HepG2 (cell line): ENCODE results near the gene OPRM1. TPM values are rescaled to one million over a fixed set of nuclear protein-coding genes. Genes with fewer than 3 reads are reported as not detected.

Experiments
- DDIT3 ChIP-seq: sonication (generic); formaldehyde crosslinking; IDR thresholded peaks from 2 replicates; pipeline ENCODE4 v1.4.0; 2020; ENCODE audit warnings: mild to moderate bottlenecking, missing genetic modification reagents
- MEF2D ChIP-seq: sonication (generic); formaldehyde crosslinking; IDR thresholded peaks from 2 replicates; pipeline ENCODE4 v1.5.1; 2020; ENCODE audit warnings: mild to moderate bottlenecking, missing genetic modification reagents
- POLR2AphosphoS2 ChIP-seq: IDR thresholded peaks from 2 replicates; pipeline ENCODE4 v1.6.1; 2011; ENCODE audit warnings: low read depth, low read length, improper control_type of control experiment
- RARG ChIP-seq: sonication (generic); formaldehyde crosslinking; IDR thresholded peaks from 2 replicates; pipeline ENCODE4 v1.4.0; 2020; ENCODE audit warnings: low read depth, mild to moderate bottlenecking, missing genetic modification reagents
- SIX1 ChIP-seq: sonication (generic); formaldehyde crosslinking; IDR thresholded peaks from 2 replicates; pipeline ENCODE4 v1.4.0; 2020; ENCODE audit warnings: missing genetic modification reagents, borderline replicate concordance
- TRIM22 ChIP-seq: fragments of 450-650 bp; IDR thresholded peaks from 2 replicates; pipeline ENCODE4 v1.6.1; 2017
- ZBTB21 ChIP-seq: sonication (generic); formaldehyde crosslinking; IDR thresholded peaks from 2 replicates; pipeline ENCODE4 v1.4.0; 2020; ENCODE audit warnings: missing genetic modification reagents
- ZNF282 ChIP-seq: fragments of 450-650 bp; IDR thresholded peaks from 2 replicates; pipeline ENCODE4 v1.6.1; 2018; ENCODE audit not compliant: partially characterized antibody
- ZNF296 ChIP-seq: sonication (generic); formaldehyde crosslinking; conservative IDR thresholded peaks from 2 replicates; pipeline ENCODE4 v1.5.0; 2020; ENCODE audit warnings: mild to moderate bottlenecking, missing genetic modification reagents
- ZNF556 ChIP-seq: sonication (generic); formaldehyde crosslinking; IDR thresholded peaks from 2 replicates; pipeline ENCODE4 v1.4.0; 2020; ENCODE audit warnings: mild to moderate bottlenecking, missing genetic modification reagents, borderline replicate concordance
- ZNF605 ChIP-seq: sonication (generic); formaldehyde crosslinking; IDR thresholded peaks from 2 replicates; pipeline ENCODE4 v1.8.0; 2022; ENCODE audit warnings: mild to moderate bottlenecking, missing genetic modification reagents
- ZNF609 ChIP-seq: sonication (generic); formaldehyde crosslinking; IDR thresholded peaks from 2 replicates; pipeline ENCODE4 v1.4.0; 2020; ENCODE audit warnings: mild to moderate bottlenecking, missing genetic modification reagents, borderline replicate concordance
- ZNF878 ChIP-seq: sonication (generic); formaldehyde crosslinking; IDR thresholded peaks from 2 replicates; pipeline ENCODE4 v1.8.1; 2023; ENCODE audit warnings: mild to moderate bottlenecking, missing genetic modification reagents, moderate library complexity
- polyA plus RNA-seq, 8 experiments: library from polyadenylated mRNA; depleted of rRNA in 3 of 8; stranded (reverse) in 7 of 8; unstranded in 1 of 8; fragments of >200 nt; fragmentation: Illumina TruSeq in 4 of 8; extraction: Trizol in 4 of 8; gene quantifications; 2 replicates each; pipeline versions ENCODE4 v1.2.1 to v1.2.3, GENCODE V29; 2011 to 2016; ENCODE audit warnings: low read depth in 4 of 8, missing spikeins in 1 of 8, mixed read lengths in 1 of 8; ENCODE audit not compliant: insufficient read depth in 1 of 8
- total RNA-seq, 5 experiments: library from RNA; depleted of rRNA; stranded (reverse); fragments of >200 nt; fragmentation: Illumina TruSeq; extraction: Trizol; gene quantifications; 2 replicates each; pipeline ENCODE4 v1.2.3, GENCODE V29; 2016; ENCODE audit warnings: low read depth in 1 of 5
- TF ChIP-seq, protein P1 (sequence below): IDR thresholded peaks from 2 replicates; pipeline ENCODE4 v1.6.1; 2016; ENCODE audit warnings: low read depth, control low read depth

The OPRM1 gene
- total and polyA plus RNA-seq, 2 of the 13 experiments (the other 11 are each of a cell fraction or from before 2014, with no cell fraction given), result not detected

DNA sequence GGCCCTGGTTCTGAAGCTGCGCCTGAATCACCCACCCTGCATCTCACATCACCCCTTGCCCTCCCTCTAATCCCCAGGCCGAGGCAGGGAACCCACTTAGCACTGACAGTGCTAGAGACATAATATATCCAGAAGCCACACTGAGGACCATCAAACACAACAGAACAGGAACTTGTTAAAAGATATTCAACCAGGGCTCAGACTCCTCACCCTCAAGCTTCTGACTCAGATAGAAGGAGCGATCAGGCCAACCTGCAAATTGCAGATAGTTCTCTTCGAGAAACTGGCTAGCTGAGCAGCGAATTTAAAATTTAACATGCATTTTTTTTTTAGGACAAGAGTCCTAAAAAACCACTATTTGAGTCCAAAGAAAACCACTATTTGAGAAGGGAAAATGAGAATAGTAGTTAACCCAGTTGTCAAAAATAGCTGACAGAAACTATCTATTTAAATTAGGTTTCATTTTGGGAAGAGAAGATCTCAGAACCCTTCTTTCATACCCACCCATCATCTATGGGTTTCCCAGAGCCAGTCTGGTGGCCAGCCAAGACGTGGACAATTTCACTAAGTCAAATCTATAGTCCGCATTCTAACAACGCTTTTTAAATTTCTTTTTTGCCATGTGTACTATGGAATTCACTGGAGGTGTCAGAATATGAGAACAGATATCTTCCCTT, 95.6 kb downstream of the OPRM1 start (continued):
- TF ChIP-seq, protein P1, sequence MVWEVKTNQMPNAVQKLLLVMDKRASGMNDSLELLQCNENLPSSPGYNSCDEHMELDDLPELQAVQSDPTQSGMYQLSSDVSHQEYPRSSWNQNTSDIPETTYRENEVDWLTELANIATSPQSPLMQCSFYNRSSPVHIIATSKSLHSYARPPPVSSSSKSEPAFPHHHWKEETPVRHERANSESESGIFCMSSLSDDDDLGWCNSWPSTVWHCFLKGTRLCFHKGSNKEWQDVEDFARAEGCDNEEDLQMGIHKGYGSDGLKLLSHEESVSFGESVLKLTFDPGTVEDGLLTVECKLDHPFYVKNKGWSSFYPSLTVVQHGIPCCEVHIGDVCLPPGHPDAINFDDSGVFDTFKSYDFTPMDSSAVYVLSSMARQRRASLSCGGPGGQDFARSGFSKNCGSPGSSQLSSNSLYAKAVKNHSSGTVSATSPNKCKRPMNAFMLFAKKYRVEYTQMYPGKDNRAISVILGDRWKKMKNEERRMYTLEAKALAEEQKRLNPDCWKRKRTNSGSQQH, result no peak
- no peak for TF ChIP-seq ZNF609 (CRISPR knock-in tag)
- TF ChIP-seq ZNF878 (CRISPR knock-in tag), result no peak
- TF ChIP-seq MEF2D (CRISPR knock-in tag), result no peak
- no peak for TF ChIP-seq ZNF296 (CRISPR knock-in tag)
- TF ChIP-seq TRIM22, result no peak
- TF ChIP-seq DDIT3 (CRISPR knock-in tag), result no peak
- no peak for TF ChIP-seq ZNF605 (CRISPR knock-in tag)
- no peak for TF ChIP-seq RARG
- no peak for TF ChIP-seq ZNF556 (CRISPR knock-in tag)
- no peak for TF ChIP-seq ZBTB21 (CRISPR knock-in tag)
- TF ChIP-seq POLR2AphosphoS2, result no peak
- TF ChIP-seq ZNF282, result no peak
- TF ChIP-seq SIX1 (CRISPR knock-in tag), result no peak
